ENCODE results near the gene OMG.

GRCh38 chr17:31314782-31315100 lies 17.7 kb upstream of the OMG start:
- TF ChIP-seq FOXM1 (IDR thresholded peaks at IDR 0.05; ENCODE audit: borderline replicate concordance, low read depth): no peak
- TF ChIP-seq EP300 (IDR thresholded peaks at IDR 0.05; ENCODE audit: borderline replicate concordance): no peak
- no peak for TF ChIP-seq CEBPB (IDR thresholded peaks at IDR 0.05)
- TF ChIP-seq RAD21 (IDR thresholded peaks at IDR 0.05; ENCODE audit: low read depth): no peak
